Neural cell (in vitro differentiated cells): Measurements from ENCODE around the gene RBM20. TPM values are rescaled to one million over a fixed set of nuclear protein-coding genes. Genes with fewer than 3 reads are reported as not detected.

Source experiments
- H2AFZ ChIP-seq: fragments of 200-600, 300-800 bp; sonication (generic), shearing (Covaris generic); 2 replicates; pipeline ENCODE4 v1.6.0; 2014; ENCODE audit warnings: low read depth, mild to moderate bottlenecking, antibody characterized with exemption, low read length, moderate library complexity
- H3F3A ChIP-seq: fragments of 200-600 bp; shearing (Covaris generic); 2 replicates; pipeline ENCODE4 v1.6.1; 2016; ENCODE audit warnings: mild to moderate bottlenecking, moderate library complexity, mixed read lengths, antibody characterized with exemption, low read length; ENCODE audit not compliant: insufficient read depth, poor library complexity, severe bottlenecking
- H3K27ac ChIP-seq: fragments of 200-600, 300-800 bp; sonication (generic), shearing (Covaris generic); 2 replicates; pipeline ENCODE4 v1.5.1; 2014; ENCODE audit warnings: mild to moderate bottlenecking, low read length, moderate library complexity
- H3K27me3 ChIP-seq: fragments of 300-800, 200-600 bp; sonication (generic), shearing (Covaris generic); 2 replicates; pipeline ENCODE4 v1.6.0; 2014; ENCODE audit warnings: mild to moderate bottlenecking, low read depth, low read length, moderate library complexity; ENCODE audit not compliant: insufficient read depth
- H3K36me3 ChIP-seq: fragments of 300-800, 200-600 bp; sonication (generic), shearing (Covaris generic); 2 replicates; pipeline ENCODE4 v1.5.1; 2014; ENCODE audit warnings: mild to moderate bottlenecking, antibody characterized with exemption, low read length, moderate library complexity; ENCODE audit not compliant: insufficient read depth
- H3K4me2 ChIP-seq: fragments of 300-800, 200-600 bp; sonication (generic), shearing (Covaris generic); 2 replicates; pipeline ENCODE4 v1.6.0; 2014; ENCODE audit warnings: mild to moderate bottlenecking, low read length
- H3K4me3 ChIP-seq: fragments of 300-800, 200-600 bp; sonication (generic), shearing (Covaris generic); 2 replicates; pipeline ENCODE4 v1.5.1; 2014; ENCODE audit warnings: mild to moderate bottlenecking, low read length, moderate library complexity
- H3K79me2 ChIP-seq: fragments of 200-600 bp; shearing (Covaris generic); replicated peaks from 2 replicates; pipeline ENCODE4 v1.6.0; 2014; ENCODE audit warnings: mild to moderate bottlenecking, low read length, moderate library complexity; ENCODE audit not compliant: insufficient read depth
- H3K9ac ChIP-seq: fragments of 300-800, 200-600 bp; sonication (generic), shearing (Covaris generic); 2 replicates; pipeline ENCODE4 v1.6.1; 2016; ENCODE audit warnings: mild to moderate bottlenecking, low read length, mixed read lengths
- H3K9me2 ChIP-seq: fragments of 200-600 bp; shearing (Covaris generic); 2 replicates; pipeline ENCODE4 v1.6.1; 2016; ENCODE audit warnings: mild to moderate bottlenecking, low read length, mixed read lengths; ENCODE audit not compliant: insufficient read depth
- H3K9me3 ChIP-seq: fragments of 200-600, 300-800 bp; sonication (generic), shearing (Covaris generic); 2 replicates; pipeline ENCODE4 v1.6.1; 2016; ENCODE audit warnings: mild to moderate bottlenecking, mixed run types, low read length, moderate library complexity, mixed read lengths
- H4K20me1 ChIP-seq: fragments of 200-600 bp; shearing (Covaris generic); 2 replicates; pipeline ENCODE4 v1.6.1; 2016; ENCODE audit warnings: mild to moderate bottlenecking, mixed run types; ENCODE audit not compliant: insufficient read depth
- EP300 ChIP-seq: fragments of 450-650 bp; conservative IDR thresholded peaks from 2 replicates; pipeline ENCODE4 v1.6.1; 2014; ENCODE audit warnings: antibody characterized with exemption, mild to moderate bottlenecking, moderate library complexity; ENCODE audit not compliant: poor library complexity, severe bottlenecking
- EZH2 ChIP-seq: fragments of 200-600, 300-800 bp; shearing (Covaris generic), sonication (generic); IDR thresholded peaks from 2 replicates; pipeline ENCODE4 v1.6.1; 2014; ENCODE audit warnings: antibody characterized with exemption, low read length, borderline replicate concordance, mild to moderate bottlenecking; ENCODE audit not compliant: insufficient read depth, poor library complexity, severe bottlenecking
- MXI1 ChIP-seq: fragments of 450-650 bp; conservative IDR thresholded peaks from 2 replicates; pipeline ENCODE4 v1.6.1; 2014; ENCODE audit warnings: antibody characterized with exemption, mild to moderate bottlenecking; ENCODE audit not compliant: poor library complexity, severe bottlenecking
- POLR2AphosphoS5 ChIP-seq: IDR thresholded peaks from 2 replicates; pipeline ENCODE4 v1.6.1; 2012
- RAD21 ChIP-seq: fragments of 450-650 bp; conservative IDR thresholded peaks from 2 replicates; pipeline ENCODE4 v1.6.1; 2014; ENCODE audit warnings: antibody characterized with exemption, mild to moderate bottlenecking, moderate library complexity
- SMC3 ChIP-seq: fragments of 450-650 bp; conservative IDR thresholded peaks from 2 replicates; pipeline ENCODE4 v1.6.1; 2014; ENCODE audit warnings: antibody characterized with exemption, mild to moderate bottlenecking, moderate library complexity; ENCODE audit not compliant: poor library complexity
- TAF1 ChIP-seq: IDR thresholded peaks from 2 replicates; pipeline ENCODE4 v1.6.1; 2012; ENCODE audit warnings: low read depth
- polyA plus RNA-seq: library from polyadenylated mRNA; depleted of rRNA; stranded (reverse); fragments of >200 nt; gene quantifications from 2 replicates; pipeline ENCODE4 v1.2.3, GENCODE V29; 2014
- TF ChIP-seq, protein P1 (sequence below): fragments of 450-650 bp; IDR thresholded peaks from 2 replicates; pipeline ENCODE4 v1.5.1; 2014; ENCODE audit warnings: antibody characterized with exemption, mild to moderate bottlenecking, moderate library complexity; ENCODE audit not compliant: poor library complexity, severe bottlenecking
- TF ChIP-seq, protein P2 (sequence below): IDR thresholded peaks from 2 replicates; pipeline ENCODE4 v1.6.1; 2012; ENCODE audit warnings: borderline replicate concordance

The RBM20 gene
- polyA plus RNA-seq, 1 donor from 2014 or later: 0.07 TPM

DNA sequence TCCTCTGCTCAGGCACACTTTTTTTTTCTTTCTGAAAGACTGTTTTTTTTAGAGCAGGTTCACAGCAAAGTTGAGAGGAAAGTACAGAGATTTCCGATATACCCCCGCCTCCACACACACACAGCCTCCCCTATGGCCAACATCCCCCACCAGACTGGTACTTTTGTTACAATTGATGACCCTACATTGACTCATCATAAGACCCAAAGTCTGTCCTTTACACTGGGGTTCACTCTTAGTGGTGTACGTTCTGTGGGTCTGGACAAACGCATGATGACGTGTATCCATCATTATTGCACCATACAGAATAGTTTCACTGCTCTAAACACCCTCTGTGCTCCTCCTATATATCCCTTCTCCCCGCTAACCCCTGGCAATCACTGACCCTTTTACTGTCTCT lies 107.7 kb downstream of the RBM20 start:
- H3F3A ChIP-seq: no peaks in the 10 kb centered on the region
- H2AFZ ChIP-seq: no peak overlapping the region
- H3K9me3 ChIP-seq: peaks cover 5% of the 10 kb centered on the region
- no peak overlapping the region for H3K4me3 ChIP-seq
- no peaks in the 10 kb centered on the region for H3K79me2 ChIP-seq
- no peak overlapping the region for H3K27ac ChIP-seq
- no peaks in the 10 kb centered on the region for H3K36me3 ChIP-seq
- TF ChIP-seq RAD21 (no peak), TAF1 (no peak), EZH2 (no peak), POLR2AphosphoS5 (no peak), EP300 (no peak), MXI1 (no peak), SMC3 (no peak)
- TF ChIP-seq, protein P1, sequence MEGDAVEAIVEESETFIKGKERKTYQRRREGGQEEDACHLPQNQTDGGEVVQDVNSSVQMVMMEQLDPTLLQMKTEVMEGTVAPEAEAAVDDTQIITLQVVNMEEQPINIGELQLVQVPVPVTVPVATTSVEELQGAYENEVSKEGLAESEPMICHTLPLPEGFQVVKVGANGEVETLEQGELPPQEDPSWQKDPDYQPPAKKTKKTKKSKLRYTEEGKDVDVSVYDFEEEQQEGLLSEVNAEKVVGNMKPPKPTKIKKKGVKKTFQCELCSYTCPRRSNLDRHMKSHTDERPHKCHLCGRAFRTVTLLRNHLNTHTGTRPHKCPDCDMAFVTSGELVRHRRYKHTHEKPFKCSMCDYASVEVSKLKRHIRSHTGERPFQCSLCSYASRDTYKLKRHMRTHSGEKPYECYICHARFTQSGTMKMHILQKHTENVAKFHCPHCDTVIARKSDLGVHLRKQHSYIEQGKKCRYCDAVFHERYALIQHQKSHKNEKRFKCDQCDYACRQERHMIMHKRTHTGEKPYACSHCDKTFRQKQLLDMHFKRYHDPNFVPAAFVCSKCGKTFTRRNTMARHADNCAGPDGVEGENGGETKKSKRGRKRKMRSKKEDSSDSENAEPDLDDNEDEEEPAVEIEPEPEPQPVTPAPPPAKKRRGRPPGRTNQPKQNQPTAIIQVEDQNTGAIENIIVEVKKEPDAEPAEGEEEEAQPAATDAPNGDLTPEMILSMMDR: no peak
- TF ChIP-seq, protein P2, sequence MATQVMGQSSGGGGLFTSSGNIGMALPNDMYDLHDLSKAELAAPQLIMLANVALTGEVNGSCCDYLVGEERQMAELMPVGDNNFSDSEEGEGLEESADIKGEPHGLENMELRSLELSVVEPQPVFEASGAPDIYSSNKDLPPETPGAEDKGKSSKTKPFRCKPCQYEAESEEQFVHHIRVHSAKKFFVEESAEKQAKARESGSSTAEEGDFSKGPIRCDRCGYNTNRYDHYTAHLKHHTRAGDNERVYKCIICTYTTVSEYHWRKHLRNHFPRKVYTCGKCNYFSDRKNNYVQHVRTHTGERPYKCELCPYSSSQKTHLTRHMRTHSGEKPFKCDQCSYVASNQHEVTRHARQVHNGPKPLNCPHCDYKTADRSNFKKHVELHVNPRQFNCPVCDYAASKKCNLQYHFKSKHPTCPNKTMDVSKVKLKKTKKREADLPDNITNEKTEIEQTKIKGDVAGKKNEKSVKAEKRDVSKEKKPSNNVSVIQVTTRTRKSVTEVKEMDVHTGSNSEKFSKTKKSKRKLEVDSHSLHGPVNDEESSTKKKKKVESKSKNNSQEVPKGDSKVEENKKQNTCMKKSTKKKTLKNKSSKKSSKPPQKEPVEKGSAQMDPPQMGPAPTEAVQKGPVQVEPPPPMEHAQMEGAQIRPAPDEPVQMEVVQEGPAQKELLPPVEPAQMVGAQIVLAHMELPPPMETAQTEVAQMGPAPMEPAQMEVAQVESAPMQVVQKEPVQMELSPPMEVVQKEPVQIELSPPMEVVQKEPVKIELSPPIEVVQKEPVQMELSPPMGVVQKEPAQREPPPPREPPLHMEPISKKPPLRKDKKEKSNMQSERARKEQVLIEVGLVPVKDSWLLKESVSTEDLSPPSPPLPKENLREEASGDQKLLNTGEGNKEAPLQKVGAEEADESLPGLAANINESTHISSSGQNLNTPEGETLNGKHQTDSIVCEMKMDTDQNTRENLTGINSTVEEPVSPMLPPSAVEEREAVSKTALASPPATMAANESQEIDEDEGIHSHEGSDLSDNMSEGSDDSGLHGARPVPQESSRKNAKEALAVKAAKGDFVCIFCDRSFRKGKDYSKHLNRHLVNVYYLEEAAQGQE: no peak
- H3K27me3 ChIP-seq: no peaks in the 10 kb centered on the region
- no peak overlapping the region for H3K4me2 ChIP-seq
- H4K20me1 ChIP-seq: no peaks in the 10 kb centered on the region
- no peaks in the 10 kb centered on the region for H3K9me2 ChIP-seq
- H3K9ac ChIP-seq: no peak overlapping the region

DNA sequence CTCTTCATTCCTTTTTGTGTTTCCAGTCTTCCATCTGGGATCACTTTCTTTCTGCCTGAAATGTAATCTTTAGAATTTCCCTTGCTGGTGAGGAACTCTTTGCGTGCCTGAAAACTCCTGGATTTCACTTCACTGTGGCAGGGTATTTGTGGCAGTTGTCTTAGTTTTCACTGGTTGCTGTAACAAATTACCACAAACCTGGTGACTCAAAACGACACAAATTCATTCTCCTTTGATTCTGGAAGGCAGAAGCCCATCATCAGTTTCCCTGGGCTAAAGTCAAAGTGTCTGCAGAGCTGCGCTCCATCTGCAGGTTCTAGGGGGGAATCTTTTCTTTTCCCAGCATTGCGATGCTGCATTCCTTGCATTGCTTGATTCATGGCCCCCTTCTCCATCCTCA lies 109.3 kb downstream of the RBM20 start:
- Histone ChIP-seq H3K4me2 (no peak overlapping the region), H3F3A (no peaks in the 10 kb centered on the region), H3K27ac (no peak overlapping the region), H3K9me3 (peaks cover 5% of the 10 kb centered on the region), H3K9me2 (no peaks in the 10 kb centered on the region), H3K4me3 (no peak overlapping the region), H2AFZ (no peak overlapping the region), H3K27me3 (no peaks in the 10 kb centered on the region), H3K79me2 (no peaks in the 10 kb centered on the region), H4K20me1 (no peaks in the 10 kb centered on the region), H3K9ac (no peak overlapping the region), H3K36me3 (no peaks in the 10 kb centered on the region)
- no peak for TF ChIP-seq POLR2AphosphoS5
- TF ChIP-seq TAF1: no peak
- TF ChIP-seq EZH2: no peak
- no peak for TF ChIP-seq RAD21
- no peak for TF ChIP-seq MXI1
- no peak for TF ChIP-seq EP300
- TF ChIP-seq, protein P2: no peak
- TF ChIP-seq SMC3: no peak
- TF ChIP-seq, protein P1: no peak
